MM.1S (cell line): ENCODE measurements around the gene CYP27A1.

ENCODE experiments used
- DNase-seq: peaks from one replicate; pipeline ENCODE4 v3.0.0-alpha.2; 2015
- H2AFZ ChIP-seq: fragments of 300-600 bp; sonication (generic); 2 replicates; pipeline ENCODE4 v1.6.0; 2016; ENCODE audit warnings: antibody characterized with exemption, low read length
- H3F3A ChIP-seq: fragments of 300-600 bp; sonication (generic); 2 replicates; pipeline ENCODE4 v1.6.1; 2016; ENCODE audit warnings: mild to moderate bottlenecking, antibody characterized with exemption, low read length, moderate library complexity, mixed read lengths; ENCODE audit not compliant: insufficient read depth
- H3K27ac ChIP-seq: fragments of 300-600 bp; sonication (generic); 2 replicates; pipeline ENCODE4 v1.5.1; 2016; ENCODE audit warnings: mild to moderate bottlenecking, low read length
- H3K27me3 ChIP-seq: fragments of 300-600 bp; sonication (generic); replicated peaks from 2 replicates; pipeline ENCODE4 v1.6.0; 2016; ENCODE audit warnings: low read length; ENCODE audit not compliant: insufficient read depth
- H3K36me3 ChIP-seq: fragments of 300-600 bp; sonication (generic); replicated peaks from 2 replicates; pipeline ENCODE4 v1.6.1; 2016; ENCODE audit warnings: mild to moderate bottlenecking, low read length, mixed read lengths; ENCODE audit not compliant: insufficient read depth
- H3K4me1 ChIP-seq: fragments of 300-600 bp; sonication (generic); 2 replicates; pipeline ENCODE4 v1.6.1; 2016; ENCODE audit warnings: low read length, mixed read lengths
- H3K4me2 ChIP-seq: fragments of 300-600 bp; sonication (generic); 2 replicates; pipeline ENCODE4 v1.6.0; 2016; ENCODE audit warnings: low read depth, low read length
- H3K4me3 ChIP-seq: fragments of 300-600 bp; sonication (generic); 2 replicates; pipeline ENCODE4 v1.5.1; 2016; ENCODE audit warnings: low read length, mixed read lengths
- H3K79me2 ChIP-seq: fragments of 300-600 bp; sonication (generic); 2 replicates; pipeline ENCODE4 v1.6.1; 2016; ENCODE audit warnings: mixed run types, low read length, mixed read lengths
- H3K9ac ChIP-seq: fragments of 300-600 bp; sonication (generic); 2 replicates; pipeline ENCODE4 v1.6.1; 2016; ENCODE audit warnings: low read length, mixed read lengths
- H3K9me2 ChIP-seq: fragments of 300-600 bp; sonication (generic); replicated peaks from 2 replicates; pipeline ENCODE4 v1.6.1; 2016; ENCODE audit warnings: mild to moderate bottlenecking, low read length, mixed read lengths; ENCODE audit not compliant: insufficient read depth
- H3K9me3 ChIP-seq: fragments of 300-600 bp; sonication (generic); replicated peaks from 2 replicates; pipeline ENCODE4 v1.6.1; 2016; ENCODE audit warnings: mild to moderate bottlenecking, low read length, mixed read lengths; ENCODE audit not compliant: insufficient read depth
- H4K20me1 ChIP-seq: fragments of 300-600 bp; sonication (generic); 2 replicates; pipeline ENCODE4 v1.6.1; 2016; ENCODE audit warnings: mild to moderate bottlenecking, low read length, moderate library complexity, mixed read lengths; ENCODE audit not compliant: insufficient read depth
- CTCF ChIP-seq: fragments of 300-600 bp; sonication (generic); IDR thresholded peaks from 2 replicates; pipeline ENCODE4 v1.5.1; 2016; ENCODE audit warnings: antibody characterized with exemption, low read length, mixed read lengths
- EZH2 ChIP-seq: fragments of 300-600 bp; sonication (generic); optimal IDR thresholded peaks from 2 replicates; pipeline ENCODE3; 2017; ENCODE audit warnings: low read depth, mild to moderate bottlenecking, antibody characterized with exemption, low read length, mixed read lengths
- EZH2phosphoT487 ChIP-seq: fragments of 300-600 bp; sonication (generic); IDR thresholded peaks from 2 replicates; pipeline ENCODE4 v1.6.1; 2018; ENCODE audit warnings: antibody characterized with exemption, low read length

CYP27A1 gene

GRCh38 chr2:218780046-218780445 lies 1.9 kb upstream of the CYP27A1 start:
- H3K9me2 ChIP-seq = no peaks in the 10 kb centered on the region
- H3K4me2 ChIP-seq = no peak overlapping the region
- H3K4me3 ChIP-seq = no peak overlapping the region
- no peak overlapping the region for H3K27ac ChIP-seq
- DNase-seq = no peak
- no peaks in the 10 kb centered on the region for H3K4me1 ChIP-seq
- H3K27me3 ChIP-seq = no peaks in the 10 kb centered on the region
- no peak overlapping the region for H2AFZ ChIP-seq
- no peaks in the 10 kb centered on the region for H3F3A ChIP-seq
- H3K36me3 ChIP-seq = no peaks in the 10 kb centered on the region
- H3K9me3 ChIP-seq = no peaks in the 10 kb centered on the region
- H3K79me2 ChIP-seq = no peaks in the 10 kb centered on the region
- H4K20me1 ChIP-seq = no peaks in the 10 kb centered on the region
- TF ChIP-seq EZH2phosphoT487 (no peak), EZH2 (no peak), CTCF (no peak)
- H3K9ac ChIP-seq = no peak overlapping the region

- Histone ChIP-seq H2AFZ (no peak overlapping the region), H3K27me3 (no peaks in the 10 kb centered on the region), H4K20me1 (no peaks in the 10 kb centered on the region), H3K9me3 (no peaks in the 10 kb centered on the region), H3K9ac (no peak overlapping the region), H3K27ac (no peak overlapping the region), H3K9me2 (no peaks in the 10 kb centered on the region), H3F3A (no peaks in the 10 kb centered on the region), H3K36me3 (no peaks in the 10 kb centered on the region), H3K4me3 (no peak overlapping the region), H3K79me2 (no peaks in the 10 kb centered on the region), H3K4me2 (no peak overlapping the region), H3K4me1 (no peaks in the 10 kb centered on the region)
- TF ChIP-seq EZH2phosphoT487 (no peak), CTCF (no peak), EZH2 (no peak)
- DNase-seq = no peak
Measured at GRCh38 chr2:218780851-218781690, 876 bp upstream of the CYP27A1 start.

GRCh38 chr2:218782528-218782844 lies 539 bp downstream of the CYP27A1 start:
- Histone ChIP-seq H3K79me2 (no peaks in the 10 kb centered on the region), H3K4me3 (no peak overlapping the region)
- no peak for TF ChIP-seq EZH2

GRCh38 chr2:218783688-218784087 lies 1.7 kb downstream of the CYP27A1 start:
- H3K4me2 ChIP-seq = no peak overlapping the region
- H3K36me3 ChIP-seq = no peaks in the 10 kb centered on the region
- TF ChIP-seq EZH2phosphoT487 = no peak
- TF ChIP-seq EZH2 = no peak
- TF ChIP-seq CTCF = no peak
- H3F3A ChIP-seq = no peaks in the 10 kb centered on the region
- no peaks in the 10 kb centered on the region for H3K9me2 ChIP-seq
- no peak for DNase-seq
- H2AFZ ChIP-seq = no peak overlapping the region
- H3K79me2 ChIP-seq = no peaks in the 10 kb centered on the region
- H3K27ac ChIP-seq = no peak overlapping the region
- H3K27me3 ChIP-seq = no peaks in the 10 kb centered on the region
- H3K9ac ChIP-seq = no peak overlapping the region
- H3K9me3 ChIP-seq = no peaks in the 10 kb centered on the region
- no peak overlapping the region for H3K4me3 ChIP-seq
- no peaks in the 10 kb centered on the region for H4K20me1 ChIP-seq
- no peaks in the 10 kb centered on the region for H3K4me1 ChIP-seq

More at GRCh38 chr2:218782528-218782844, 539 bp downstream of the CYP27A1 start:
- Histone ChIP-seq H3K9ac (no peak overlapping the region), H3K27me3 (no peaks in the 10 kb centered on the region), H3K9me3 (no peaks in the 10 kb centered on the region), H3K9me2 (no peaks in the 10 kb centered on the region), H4K20me1 (no peaks in the 10 kb centered on the region), H2AFZ (no peak overlapping the region), H3F3A (no peaks in the 10 kb centered on the region), H3K4me1 (no peaks in the 10 kb centered on the region), H3K27ac (no peak overlapping the region), H3K36me3 (no peaks in the 10 kb centered on the region), H3K4me2 (no peak overlapping the region)
- DNase-seq = no peak
